HL-60 (cell line): ENCODE measurements around the gene UBE2S.

Experiments
- POLR2AphosphoS5 ChIP-seq: IDR thresholded peaks from 2 replicates; pipeline ENCODE4 v1.6.1; 2012; ENCODE audit warnings: low read depth
- TF ChIP-seq, protein P1 (sequence below): IDR thresholded peaks from one replicate; pipeline ENCODE4 v1.5.1; 2011; ENCODE audit warnings: low read length, control low read depth, inconsistent platforms; ENCODE audit not compliant: insufficient read depth
- TF ChIP-seq, protein P2 (sequence below): IDR thresholded peaks from 2 replicates; pipeline ENCODE4 v1.6.1; 2012; ENCODE audit warnings: low read depth; ENCODE audit not compliant: insufficient replicate concordance

DNA sequence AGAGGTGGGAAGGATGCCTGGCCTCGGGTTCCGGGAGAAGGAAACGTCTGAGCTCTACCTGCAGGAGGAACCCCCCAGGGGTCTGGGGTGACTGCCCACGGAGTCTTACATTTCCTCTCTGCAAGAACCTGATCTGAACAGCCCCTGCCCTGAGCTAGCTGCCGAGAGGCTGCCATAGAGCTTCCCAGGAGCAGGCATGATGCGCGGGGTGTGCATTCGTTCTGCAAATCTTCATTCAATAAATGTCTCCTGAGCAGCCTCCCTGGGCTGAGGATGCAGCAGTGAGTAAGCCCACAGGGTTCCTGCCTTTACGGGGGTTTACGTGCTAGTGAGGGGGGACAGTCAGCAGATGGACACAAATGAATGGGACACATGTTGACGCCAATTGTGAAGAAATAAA, 37.1 kb upstream of the UBE2S start:
- no peak for TF ChIP-seq POLR2AphosphoS5
- TF ChIP-seq, protein P1, sequence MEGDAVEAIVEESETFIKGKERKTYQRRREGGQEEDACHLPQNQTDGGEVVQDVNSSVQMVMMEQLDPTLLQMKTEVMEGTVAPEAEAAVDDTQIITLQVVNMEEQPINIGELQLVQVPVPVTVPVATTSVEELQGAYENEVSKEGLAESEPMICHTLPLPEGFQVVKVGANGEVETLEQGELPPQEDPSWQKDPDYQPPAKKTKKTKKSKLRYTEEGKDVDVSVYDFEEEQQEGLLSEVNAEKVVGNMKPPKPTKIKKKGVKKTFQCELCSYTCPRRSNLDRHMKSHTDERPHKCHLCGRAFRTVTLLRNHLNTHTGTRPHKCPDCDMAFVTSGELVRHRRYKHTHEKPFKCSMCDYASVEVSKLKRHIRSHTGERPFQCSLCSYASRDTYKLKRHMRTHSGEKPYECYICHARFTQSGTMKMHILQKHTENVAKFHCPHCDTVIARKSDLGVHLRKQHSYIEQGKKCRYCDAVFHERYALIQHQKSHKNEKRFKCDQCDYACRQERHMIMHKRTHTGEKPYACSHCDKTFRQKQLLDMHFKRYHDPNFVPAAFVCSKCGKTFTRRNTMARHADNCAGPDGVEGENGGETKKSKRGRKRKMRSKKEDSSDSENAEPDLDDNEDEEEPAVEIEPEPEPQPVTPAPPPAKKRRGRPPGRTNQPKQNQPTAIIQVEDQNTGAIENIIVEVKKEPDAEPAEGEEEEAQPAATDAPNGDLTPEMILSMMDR: no peak
- TF ChIP-seq, protein P2, sequence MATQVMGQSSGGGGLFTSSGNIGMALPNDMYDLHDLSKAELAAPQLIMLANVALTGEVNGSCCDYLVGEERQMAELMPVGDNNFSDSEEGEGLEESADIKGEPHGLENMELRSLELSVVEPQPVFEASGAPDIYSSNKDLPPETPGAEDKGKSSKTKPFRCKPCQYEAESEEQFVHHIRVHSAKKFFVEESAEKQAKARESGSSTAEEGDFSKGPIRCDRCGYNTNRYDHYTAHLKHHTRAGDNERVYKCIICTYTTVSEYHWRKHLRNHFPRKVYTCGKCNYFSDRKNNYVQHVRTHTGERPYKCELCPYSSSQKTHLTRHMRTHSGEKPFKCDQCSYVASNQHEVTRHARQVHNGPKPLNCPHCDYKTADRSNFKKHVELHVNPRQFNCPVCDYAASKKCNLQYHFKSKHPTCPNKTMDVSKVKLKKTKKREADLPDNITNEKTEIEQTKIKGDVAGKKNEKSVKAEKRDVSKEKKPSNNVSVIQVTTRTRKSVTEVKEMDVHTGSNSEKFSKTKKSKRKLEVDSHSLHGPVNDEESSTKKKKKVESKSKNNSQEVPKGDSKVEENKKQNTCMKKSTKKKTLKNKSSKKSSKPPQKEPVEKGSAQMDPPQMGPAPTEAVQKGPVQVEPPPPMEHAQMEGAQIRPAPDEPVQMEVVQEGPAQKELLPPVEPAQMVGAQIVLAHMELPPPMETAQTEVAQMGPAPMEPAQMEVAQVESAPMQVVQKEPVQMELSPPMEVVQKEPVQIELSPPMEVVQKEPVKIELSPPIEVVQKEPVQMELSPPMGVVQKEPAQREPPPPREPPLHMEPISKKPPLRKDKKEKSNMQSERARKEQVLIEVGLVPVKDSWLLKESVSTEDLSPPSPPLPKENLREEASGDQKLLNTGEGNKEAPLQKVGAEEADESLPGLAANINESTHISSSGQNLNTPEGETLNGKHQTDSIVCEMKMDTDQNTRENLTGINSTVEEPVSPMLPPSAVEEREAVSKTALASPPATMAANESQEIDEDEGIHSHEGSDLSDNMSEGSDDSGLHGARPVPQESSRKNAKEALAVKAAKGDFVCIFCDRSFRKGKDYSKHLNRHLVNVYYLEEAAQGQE: no peak
